CD1c-positive myeloid dendritic cell (primary cell): ENCODE data around the gene PSRC1.
"Not testable (repeated sequence)": the region's sequence is repeated elsewhere in the genome, so short reads cannot be mapped to it uniquely, and the experiment has no call there.

Experiments used
- DNase-seq: peaks from one replicate; pipeline ENCODE4 v3.0.0-alpha.2; 2016; ENCODE audit errors: extremely low spot score

PSRC1 gene

GRCh38 chr1:109282952-109283747 is at the start of gene PSRC1:
PSRC1 (minus strand) TSS chr1:109283145.
- DNase-seq: peak; percentile 96

GRCh38 chr1:109331113-109331512 is 48.2 kb upstream of the PSRC1 start:
- DNase-seq: no peak

DNA sequence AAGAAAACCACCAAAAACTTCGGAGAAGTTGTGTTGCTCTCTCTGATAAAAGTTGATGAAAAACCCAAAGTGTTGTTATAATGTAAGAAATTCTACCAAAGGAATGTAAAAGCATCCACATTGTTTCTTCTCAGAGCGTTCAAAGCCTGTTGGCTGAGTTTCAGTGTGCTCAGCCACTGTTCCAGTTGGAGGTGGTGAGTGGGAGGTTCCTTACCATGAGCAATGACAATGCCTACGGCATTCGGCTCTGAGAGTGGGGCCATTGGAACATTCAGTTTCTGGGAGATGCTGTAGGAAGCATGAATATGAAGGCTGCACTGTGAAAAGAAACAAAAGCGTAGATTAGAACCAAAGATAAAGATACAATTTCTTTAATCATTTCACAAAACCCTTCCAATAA is 44.3 kb upstream of the PSRC1 start:
- no peak for DNase-seq

- no peak for DNase-seq
Measured at GRCh38 chr1:109322974-109323373, 40.0 kb upstream of the PSRC1 start.

GRCh38 chr1:109319114-109319513 is 36.2 kb upstream of the PSRC1 start:
- no peak for DNase-seq

DNA sequence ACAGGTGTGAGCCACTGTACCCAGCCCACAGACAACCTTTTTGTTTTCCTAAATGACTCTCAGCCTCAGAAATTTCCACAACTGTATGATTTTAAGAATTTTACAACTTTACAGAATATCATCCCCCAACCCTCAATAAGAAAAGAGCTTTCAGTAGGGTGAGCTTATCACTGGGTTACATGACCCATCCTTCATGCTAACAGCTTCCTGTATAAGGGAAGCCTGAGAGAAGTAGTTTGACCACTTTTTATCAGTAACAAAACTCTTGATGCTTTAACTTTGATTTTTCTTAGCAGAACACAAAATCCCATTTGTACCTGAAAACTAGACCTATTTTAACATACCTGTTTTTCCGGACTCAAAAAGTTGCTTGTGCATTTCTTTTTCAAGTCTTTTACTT is 33.6 kb upstream of the PSRC1 start:
- no peak for DNase-seq

DNA sequence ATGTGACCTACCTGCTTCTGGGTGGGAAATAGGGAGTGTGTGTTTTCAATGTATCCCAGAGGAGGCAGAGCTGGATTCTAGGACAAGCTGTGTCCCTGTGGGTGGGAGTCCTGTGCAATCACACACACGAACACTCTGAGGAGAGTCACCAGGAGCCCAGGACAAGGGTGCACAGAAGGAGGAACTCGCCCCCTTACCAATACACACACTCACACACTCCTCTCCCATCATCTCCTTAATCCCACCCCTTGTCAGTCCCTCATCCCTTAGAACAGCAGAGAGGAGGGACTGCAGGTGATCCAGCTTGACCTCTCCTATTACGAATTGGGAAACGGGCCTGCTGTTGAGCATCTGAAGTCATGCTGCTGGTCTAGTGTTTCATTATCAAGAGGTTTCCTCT is 32.3 kb upstream of the PSRC1 start:
- no peak for DNase-seq

DNA sequence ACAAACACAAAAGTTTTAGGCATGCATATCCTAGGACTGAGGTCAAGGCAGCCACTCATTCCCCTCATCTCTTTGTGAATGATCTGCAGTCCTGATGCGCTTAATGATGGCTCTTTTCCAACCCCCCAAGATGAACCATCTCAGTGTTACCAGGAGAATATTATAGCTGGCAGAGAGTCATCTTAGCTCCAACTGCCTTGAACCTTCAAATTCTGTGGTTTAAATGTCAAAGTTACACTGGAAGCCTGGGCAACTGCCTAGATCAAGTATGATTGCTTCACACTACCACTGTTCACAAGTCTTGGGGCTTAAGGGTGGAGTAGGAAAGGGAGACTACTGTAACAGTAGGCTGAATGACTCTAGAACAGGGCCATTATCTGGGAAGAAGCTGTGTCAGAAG is 31.9 kb upstream of the PSRC1 start:
- no peak for DNase-seq

DNA sequence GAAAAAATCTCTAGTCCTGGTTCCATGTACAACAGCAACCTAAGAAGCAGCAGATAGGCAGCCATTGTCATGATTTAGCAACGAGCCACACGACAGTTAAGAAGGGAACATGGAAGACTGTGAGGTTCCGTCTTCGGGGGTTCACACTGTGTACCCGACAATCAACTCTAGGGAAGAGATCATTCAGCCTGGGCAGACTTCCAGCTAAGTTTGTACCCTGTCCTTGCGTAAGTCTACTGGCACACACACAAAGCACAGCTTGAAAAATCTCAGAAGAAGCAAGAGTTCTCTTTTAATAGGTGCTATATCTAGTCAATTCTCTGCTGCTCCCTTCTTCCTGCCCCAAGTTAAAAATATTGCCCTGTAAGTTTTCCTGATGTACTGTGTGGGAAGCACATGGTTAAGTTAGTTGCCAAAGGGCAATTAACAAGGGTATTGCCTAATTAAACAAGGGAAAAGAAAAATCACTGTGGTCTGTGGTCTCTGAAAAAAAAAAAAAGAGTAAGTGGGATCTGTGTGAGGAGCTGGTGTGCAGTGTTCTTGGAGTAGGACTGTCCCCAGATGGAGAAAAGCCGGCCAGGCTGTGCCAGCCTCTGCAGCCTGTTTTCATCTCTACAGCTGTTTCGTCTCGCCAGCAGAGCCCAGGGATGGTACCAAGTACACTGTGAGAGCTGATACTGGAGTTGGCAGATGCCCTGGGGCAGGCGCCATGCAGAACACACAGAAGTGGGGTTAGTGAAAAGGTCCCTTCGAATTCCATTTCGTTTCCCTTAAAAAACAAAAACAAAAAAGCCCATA is 30.2 kb upstream of the PSRC1 start:
- DNase-seq: no peak

GRCh38 chr1:109312246-109312645 is 29.3 kb upstream of the PSRC1 start:
- no peak for DNase-seq

DNA sequence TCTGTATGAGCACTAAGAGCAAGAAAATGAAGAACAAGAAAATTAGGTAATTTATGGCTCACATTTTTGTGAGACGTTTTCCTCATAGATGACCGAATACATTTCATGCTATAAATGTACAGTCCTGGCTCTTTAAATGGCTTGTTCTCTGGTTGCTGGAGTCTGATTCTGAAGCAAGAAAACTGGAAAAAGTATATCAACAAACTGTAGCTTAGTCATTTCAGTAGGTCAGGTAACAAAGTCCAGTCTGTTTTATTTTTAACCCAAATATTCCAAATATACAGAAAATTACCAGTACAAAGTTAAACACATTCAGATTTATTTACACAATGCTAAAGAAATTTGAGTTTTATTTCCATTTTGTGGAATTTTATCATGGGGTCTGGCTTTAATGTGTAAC is 26.4 kb upstream of the PSRC1 start:
- DNase-seq: no peak

DNA sequence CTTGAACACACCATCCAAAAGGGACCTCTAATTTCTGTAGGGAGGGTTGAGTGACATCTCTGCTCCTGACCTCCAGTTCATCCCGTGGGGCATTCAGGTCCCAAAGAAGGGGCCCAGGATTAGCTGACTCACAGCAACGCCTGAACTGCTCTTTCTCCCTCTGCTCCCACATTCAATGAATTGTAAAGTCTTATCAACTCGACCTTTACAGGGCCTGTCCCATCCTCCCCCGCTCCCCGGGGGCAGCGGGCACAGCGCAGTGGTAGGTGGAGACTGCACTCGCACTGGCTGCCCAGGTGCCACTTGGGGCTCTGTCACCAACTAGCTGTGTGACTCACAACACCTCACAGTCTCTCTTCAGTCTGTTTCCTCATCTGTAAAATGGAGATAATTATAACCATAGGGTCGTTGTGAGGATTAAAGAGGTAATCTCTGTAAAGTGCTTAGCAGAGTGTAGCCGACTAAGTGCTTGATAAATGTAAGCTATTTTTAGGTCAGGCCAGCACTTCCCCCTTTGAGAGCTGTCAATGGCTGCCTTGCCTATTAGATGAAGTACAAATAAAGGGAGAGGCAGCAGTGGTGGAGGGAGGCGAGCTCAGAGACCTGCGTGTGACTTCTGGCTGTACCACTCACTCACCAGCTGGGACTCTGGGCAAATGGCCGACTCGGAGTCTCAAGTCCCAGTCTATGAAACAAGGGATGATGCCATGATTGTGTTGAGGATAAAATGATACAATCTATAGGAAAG is 24.5 kb upstream of the PSRC1 start:
- peak; percentile 11 for DNase-seq

- no peak for DNase-seq
Measured at GRCh38 chr1:109306832-109307273, 23.9 kb upstream of the PSRC1 start, which contains the start of gene MYBPHL. MYBPHL (minus strand) TSS chr1:109307011; CDS start chr1:109306991, 20 bp downstream.

GRCh38 chr1:109305991-109306390 is 23.0 kb upstream of the PSRC1 start:
- not testable (repeated sequence) for DNase-seq

DNA sequence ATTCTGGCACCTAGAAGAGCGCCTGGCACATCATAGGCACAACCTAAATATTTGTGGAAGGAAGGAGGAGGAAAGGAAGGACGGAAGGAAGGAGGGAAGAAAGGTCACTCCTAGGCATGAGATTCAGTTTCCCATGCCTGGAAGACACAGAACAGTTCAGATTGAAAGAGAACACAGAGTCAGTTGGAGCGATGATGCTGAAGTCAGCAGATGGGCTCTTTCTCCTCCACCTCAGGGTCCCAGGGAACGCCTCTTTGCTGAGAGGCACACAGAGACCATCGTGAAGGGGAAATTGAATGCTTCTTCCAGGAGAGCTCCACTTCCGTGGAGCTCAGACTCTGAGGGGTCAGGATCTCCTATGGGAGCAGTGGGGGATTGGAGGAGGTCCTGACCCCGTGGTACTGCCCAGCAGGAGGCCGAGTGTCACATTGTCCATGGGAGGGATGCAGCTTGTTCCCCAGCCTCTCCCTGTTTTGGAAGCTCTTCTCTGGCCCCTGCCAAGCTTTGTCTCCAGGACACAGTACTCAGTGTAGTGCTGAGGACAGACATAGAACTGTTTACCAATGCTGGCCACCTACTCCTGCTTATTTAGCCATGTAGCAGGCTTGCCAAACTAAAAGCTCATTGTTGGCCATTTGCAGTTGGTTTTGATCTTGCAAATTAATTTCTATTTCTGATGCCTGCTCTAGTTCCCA is 21.4 kb upstream of the PSRC1 start:
- no peak for DNase-seq

DNA sequence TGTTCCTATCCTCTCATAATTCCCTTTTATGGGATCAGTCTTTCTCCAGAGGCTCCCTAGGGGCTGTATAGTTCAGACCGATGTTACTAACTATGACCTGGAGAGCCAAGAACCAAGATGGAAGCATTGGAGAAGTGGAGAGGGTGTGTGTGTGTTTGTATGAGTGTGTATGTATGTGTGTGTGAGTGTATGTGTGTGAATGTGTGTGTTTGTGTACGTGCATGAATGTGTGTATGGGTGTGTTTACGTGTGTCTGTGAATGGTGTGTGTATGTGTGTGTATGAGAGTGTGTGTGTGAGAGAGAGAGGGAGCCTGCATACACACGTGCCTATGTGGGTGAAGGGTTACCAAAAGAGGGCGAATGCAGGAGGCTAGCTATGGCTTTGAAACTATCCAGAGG is 18.9 kb upstream of the PSRC1 start:
- DNase-seq: no peak

- DNase-seq: no peak
Measured at GRCh38 chr1:109300650-109301151, 17.8 kb upstream of the PSRC1 start.

DNA sequence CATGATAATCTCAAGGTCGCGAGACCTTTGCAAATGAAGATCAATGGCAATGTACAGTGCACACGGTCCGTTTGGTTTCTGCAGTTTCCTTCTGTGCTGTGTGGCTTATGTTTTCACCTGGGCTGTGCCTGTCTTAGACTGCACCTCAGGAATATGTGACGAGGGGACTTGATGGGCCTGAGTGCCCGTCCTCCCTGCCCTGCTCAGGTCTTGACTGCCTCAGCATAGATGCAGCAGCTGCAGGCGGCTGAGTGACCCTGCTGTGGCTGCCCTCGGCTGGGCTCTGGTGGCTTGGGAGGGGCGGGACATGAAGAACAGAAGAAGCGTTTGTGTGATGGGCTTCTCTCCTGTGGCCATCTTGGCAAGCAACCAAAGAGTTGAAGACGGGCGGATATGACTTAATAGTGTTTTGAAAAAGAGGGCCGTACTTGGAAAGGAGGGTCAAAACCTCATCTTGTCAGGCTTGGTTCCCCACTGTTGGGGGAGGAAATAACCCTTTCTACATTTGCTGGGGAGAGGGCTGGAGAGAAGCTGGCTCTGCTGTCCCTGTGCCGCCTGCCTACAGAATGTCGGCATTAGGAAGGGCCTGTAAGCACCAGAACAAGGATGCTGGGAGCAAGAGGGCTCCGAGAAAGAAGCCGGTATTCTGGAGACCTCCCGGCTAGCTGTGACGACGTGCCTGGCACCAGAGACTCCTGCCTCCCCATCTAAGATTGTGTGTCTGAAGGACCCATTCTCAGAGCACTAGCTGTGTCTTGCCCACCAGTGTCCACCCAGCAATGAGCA is 16.8 kb upstream of the PSRC1 start:
- no peak for DNase-seq

DNA sequence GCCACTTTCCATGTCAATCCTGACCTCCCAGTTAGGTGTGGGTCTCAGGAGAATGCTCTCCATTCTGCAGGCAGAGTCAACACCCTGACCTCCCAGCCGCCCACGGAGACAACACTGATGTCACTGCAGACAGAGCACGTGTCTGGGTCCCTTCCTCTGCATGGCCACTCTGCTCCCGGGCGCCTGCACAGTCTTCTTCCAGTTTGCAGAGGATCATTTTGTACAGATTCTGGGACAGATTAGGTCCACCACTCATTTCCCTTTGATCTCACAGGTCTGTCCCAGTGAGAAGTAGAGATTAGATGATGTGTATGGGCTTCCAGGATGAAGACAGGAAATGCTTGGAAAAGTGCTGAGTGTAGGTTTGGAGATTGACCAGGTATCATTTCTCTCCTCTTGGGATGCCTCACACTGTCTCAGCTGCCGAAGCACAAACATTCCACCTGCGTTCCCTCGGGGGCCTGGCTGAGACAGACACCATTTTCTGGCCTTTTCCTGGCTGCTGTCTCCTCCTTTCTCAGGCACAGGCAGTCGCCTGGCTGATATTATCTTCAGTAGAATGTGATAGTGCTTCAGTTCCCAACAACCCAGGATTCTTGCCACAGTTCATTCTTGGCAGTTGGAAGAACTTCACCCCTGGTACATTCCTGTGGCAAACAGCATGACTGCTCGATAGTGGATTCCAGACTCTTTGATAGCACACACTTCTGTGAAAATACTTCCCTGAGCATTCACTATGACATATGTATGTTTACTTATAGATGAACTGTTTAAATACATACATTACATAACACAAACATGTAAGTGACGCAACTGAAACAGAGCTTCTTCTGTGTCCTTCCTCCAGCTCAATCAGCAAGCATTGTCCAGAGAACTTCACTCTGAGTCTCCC is 16.0 kb upstream of the PSRC1 start:
- DNase-seq: peak; percentile 54

- no peak for DNase-seq
Measured at GRCh38 chr1:109296782-109297181, 13.8 kb upstream of the PSRC1 start.
